Sigmoid colon (tissue), 7 donors: ENCODE results near the gene KIAA1217. TPM values are rescaled to one million over a fixed set of nuclear protein-coding genes. Genes with fewer than 3 reads are reported as not detected.

Experiments
- DNase-seq: peaks from one replicate; pipeline ENCODE4 v3.0.0-alpha.2; 2019
- H3K27ac ChIP-seq, 4 donors: fragments of 200-600 bp; sonication (generic); one replicate each; pipeline ENCODE4 v1.5.1; 2016 to 2019; ENCODE audit warnings: mild to moderate bottlenecking in 1 of 4
- H3K27me3 ChIP-seq, 3 donors: fragments of 200-600 bp; sonication (generic); one replicate each; pipeline ENCODE4 v1.5.1; 2019; ENCODE audit warnings: mild to moderate bottlenecking in 1 of 3
- H3K36me3 ChIP-seq, 4 donors: fragments of 200-600 bp; sonication (generic); one replicate each; pipeline ENCODE4 v1.5.1; 2016 to 2019
- H3K4me1 ChIP-seq, 4 donors: fragments of 200-600 bp; sonication (generic); one replicate each; pipeline ENCODE4 v1.5.1; 2017 to 2019
- H3K4me3 ChIP-seq, 4 donors: fragments of 200-600 bp; sonication (generic); one replicate each; pipeline ENCODE4 v1.5.1; 2017 to 2019; ENCODE audit warnings: mild to moderate bottlenecking in 2 of 4, moderate library complexity in 1 of 4
- H3K9me3 ChIP-seq, 4 donors: fragments of 200-600 bp in 3 of 4; sonication (generic) in 3 of 4; one replicate each; pipeline versions ENCODE4 v1.5.1 to v1.6.1; 2013 to 2019
- CTCF ChIP-seq, 4 experiments: fragments of 450-650 bp in 3 of 4; fragments of 200-600 bp in 1 of 4; IDR thresholded peaks; one replicate each; pipeline ENCODE4 v1.5.1; 2016 to 2019; ENCODE audit warnings: antibody characterized with exemption in 4 of 4, mild to moderate bottlenecking in 3 of 4, moderate library complexity in 2 of 4
- EP300 ChIP-seq, 4 donors: sonication (generic); formaldehyde crosslinking; IDR thresholded peaks; one replicate each; pipeline ENCODE4 v1.6.1; 2017; ENCODE audit warnings: antibody characterized with exemption in 4 of 4
- POLR2A ChIP-seq, 2 donors: fragments of 450-650 bp; IDR thresholded peaks; one replicate each; pipeline ENCODE4 v1.6.1; 2016; ENCODE audit warnings: antibody characterized with exemption in 2 of 2, mild to moderate bottlenecking in 2 of 2, moderate library complexity in 2 of 2
- POLR2AphosphoS5 ChIP-seq, 4 donors: sonication (generic); formaldehyde crosslinking; IDR thresholded peaks; one replicate each; pipeline ENCODE4 v1.6.1; 2017; ENCODE audit warnings: antibody characterized with exemption in 4 of 4
- WGBS, 2 donors: extraction: QIAGEN DNeasy Blood & Tissue Kit; methylation state at CpG; one replicate each; pipeline ENCODE4 v1.1.7; 2013; 5-methylcytosine and 5-hydroxymethylcytosine counted together
- intact Hi-C: fragments of 100-400 bp; cut with DNase I; formaldehyde crosslinking; loops from one replicate; pipeline ENCODE4 v1.15.1; 2023
- polyA plus RNA-seq, 3 donors: library from polyadenylated mRNA; stranded (reverse); fragments of 200-250 nt; gene quantifications; one replicate each; pipeline ENCODE4 v1.2.3, GENCODE V29; 2013
- total RNA-seq, 4 donors: library from RNA; depleted of rRNA; stranded (reverse); fragments of >200 nt; gene quantifications; one replicate each; pipeline ENCODE4 v1.1.0, GENCODE V29; 2016
- donor health status: healthy with polysubstance abuse.
- donor health status: Bipolar disorder and iron deficiency.
- donor health status: healthy.

The KIAA1217 gene
- total and polyA plus RNA-seq, 7 donors: 7.6 to 31.9 (median 15.0) TPM

- DNase-seq: no peak
- Histone ChIP-seq H3K27ac (no peak overlapping the region), H3K4me1 (peaks cover 2 to 13% (median 7%) of the 10 kb centered on the region in 4 donors), H3K4me3 (no peak overlapping the region), H3K27me3 (no peaks in the 10 kb centered on the region), H3K36me3 (no peaks in the 10 kb centered on the region), H3K9me3 (no peaks in the 10 kb centered on the region)
- intact Hi-C loops: no loop called here
- TF ChIP-seq POLR2A (IDR thresholded peaks at IDR 0.05): no peak
- TF ChIP-seq CTCF (IDR thresholded peaks at IDR 0.05): no peak
- WGBS, 2 donors: 91% methylated on average over 3 of the region's 3 CpGs
Measured at GRCh38 chr10:24254180-24254579, 45.2 kb downstream of the KIAA1217 start.

GRCh38 chr10:24255115-24255880, 46.4 kb downstream of the KIAA1217 start:
- intact Hi-C loops: no loop called here
- WGBS, 2 donors: 81% methylated on average over 14 of the region's 14 CpGs
- Histone ChIP-seq H3K4me3 (no peak overlapping the region), H3K4me1 (peaks cover 2 to 13% (median 7%) of the 10 kb centered on the region in 4 donors), H3K27me3 (no peaks in the 10 kb centered on the region), H3K9me3 (no peaks in the 10 kb centered on the region), H3K36me3 (no peaks in the 10 kb centered on the region), H3K27ac (no peak overlapping the region)
- DNase-seq: no peak
- TF ChIP-seq POLR2A (IDR thresholded peaks at IDR 0.05) (no peak), CTCF (IDR thresholded peaks at IDR 0.05) (no peak), POLR2AphosphoS5 (IDR thresholded peaks at IDR 0.05) (no peak), EP300 (IDR thresholded peaks at IDR 0.05) (no peak)

GRCh38 chr10:24255881-24256311, 47.0 kb downstream of the KIAA1217 start:
- H3K27ac ChIP-seq: no peak overlapping the region
- H3K36me3 ChIP-seq: no peaks in the 10 kb centered on the region
- no peak overlapping the region for H3K4me3 ChIP-seq
- peaks cover 2 to 13% (median 7%) of the 10 kb centered on the region in 4 donors for H3K4me1 ChIP-seq
- intact Hi-C loops: no loop called here
- no peaks in the 10 kb centered on the region for H3K27me3 ChIP-seq
- TF ChIP-seq EP300 (IDR thresholded peaks at IDR 0.05): no peak
- TF ChIP-seq CTCF (IDR thresholded peaks at IDR 0.05): no peak
- no peak for TF ChIP-seq POLR2AphosphoS5 (IDR thresholded peaks at IDR 0.05)
- TF ChIP-seq POLR2A (IDR thresholded peaks at IDR 0.05): no peak
- no peaks in the 10 kb centered on the region for H3K9me3 ChIP-seq
- no peak for DNase-seq
- 83 to 94% methylated on average over 5 of the region's 5 CpGs for WGBS, 2 donors

GRCh38 chr10:24256619-24257107, 47.7 kb downstream of the KIAA1217 start:
- Histone ChIP-seq H3K27me3 (no peaks in the 10 kb centered on the region), H3K4me3 (no peak overlapping the region), H3K4me1 (peaks cover 2 to 13% (median 7%) of the 10 kb centered on the region in 4 donors), H3K36me3 (no peaks in the 10 kb centered on the region), H3K27ac (no peak overlapping the region), H3K9me3 (no peaks in the 10 kb centered on the region)
- intact Hi-C loops: no loop called here
- TF ChIP-seq EP300 (IDR thresholded peaks at IDR 0.05) (no peak), POLR2AphosphoS5 (IDR thresholded peaks at IDR 0.05) (no peak), CTCF (IDR thresholded peaks at IDR 0.05) (no peak), POLR2A (IDR thresholded peaks at IDR 0.05) (no peak)
- 80 to 85% methylated on average over 2 of the region's 2 CpGs for WGBS, 2 donors
- DNase-seq: no peak
